Neural progenitor cell (in vitro differentiated cells): ENCODE data around the gene NSUN6. TPM values are rescaled to one million over a fixed set of nuclear protein-coding genes. Genes with fewer than 3 reads are reported as not detected.

Source experiments
- DNase-seq: peaks from one replicate; pipeline ENCODE4 v3.0.0-alpha.2; 2016; ENCODE audit warnings: low spot score
- H2AFZ ChIP-seq: fragments of 200-600 bp; sonication (generic); replicated peaks from 2 replicates; pipeline ENCODE4 v1.6.1; 2016; ENCODE audit warnings: antibody characterized with exemption
- H3F3A ChIP-seq: fragments of 200-600 bp; sonication (generic); 2 replicates; pipeline ENCODE4 v1.6.1; 2016; ENCODE audit warnings: antibody characterized with exemption, low read depth
- H3K27ac ChIP-seq: fragments of 200-600 bp; sonication (generic); 2 replicates; pipeline ENCODE4 v1.5.1; 2016; ENCODE audit warnings: mild to moderate bottlenecking
- H3K27me3 ChIP-seq: fragments of 200-600 bp; sonication (generic); 2 replicates; pipeline ENCODE4 v1.6.1; 2016; ENCODE audit warnings: mild to moderate bottlenecking, moderate library complexity
- H3K36me3 ChIP-seq: fragments of 200-600 bp; sonication (generic); 2 replicates; pipeline ENCODE4 v1.5.1; 2016
- H3K4me1 ChIP-seq: fragments of 200-600 bp; sonication (generic); 2 replicates; pipeline ENCODE4 v1.6.1; 2016; ENCODE audit warnings: mixed run types
- H3K4me2 ChIP-seq: fragments of 200-600 bp; sonication (generic); 2 replicates; pipeline ENCODE4 v1.6.1; 2016
- H3K4me3 ChIP-seq: fragments of 200-600 bp; sonication (generic); 2 replicates; pipeline ENCODE4 v1.5.1; 2016
- H3K79me2 ChIP-seq: fragments of 200-600 bp; sonication (generic); 2 replicates; pipeline ENCODE4 v1.6.1; 2016; ENCODE audit warnings: low read depth
- H3K9ac ChIP-seq: fragments of 200-600 bp; sonication (generic); 2 replicates; pipeline ENCODE4 v1.6.1; 2016
- H3K9me3 ChIP-seq: fragments of 200-600 bp; sonication (generic); 2 replicates; pipeline ENCODE4 v1.5.1; 2016; ENCODE audit warnings: low read depth
- H4K20me1 ChIP-seq: fragments of 200-600 bp; sonication (generic); 2 replicates; pipeline ENCODE4 v1.6.1; 2016; ENCODE audit warnings: low read depth
- H3K27ac Mint-ChIP-seq: 3 replicates; pipeline ENCODE4 v1.8.0; 2021; ENCODE audit warnings: mixed read lengths
- H3K27me3 Mint-ChIP-seq: 2 replicates; pipeline ENCODE4 v1.8.0; 2022; ENCODE audit warnings: low read depth, mild to moderate bottlenecking, inconsistent platforms, moderate library complexity, mixed read lengths; ENCODE audit not compliant: insufficient read depth
- H3K36me3 Mint-ChIP-seq: 3 replicates; pipeline ENCODE4 v1.8.0; 2021; ENCODE audit warnings: mixed read lengths
- H3K4me1 Mint-ChIP-seq: 3 replicates; pipeline ENCODE4 v1.8.0; 2021; ENCODE audit warnings: mixed read lengths
- H3K4me3 Mint-ChIP-seq: 3 replicates; pipeline ENCODE4 v1.8.0; 2021; ENCODE audit warnings: mild to moderate bottlenecking, moderate library complexity, mixed read lengths
- H3K9me3 Mint-ChIP-seq: 3 replicates; pipeline ENCODE4 v1.8.0; 2020; ENCODE audit warnings: mixed read lengths
- EZH2 ChIP-seq: fragments of 200-600 bp; sonication (generic); IDR thresholded peaks from 2 replicates; pipeline ENCODE4 v1.6.1; 2017; ENCODE audit warnings: antibody characterized with exemption, mild to moderate bottlenecking, moderate library complexity
- EZH2phosphoT487 ChIP-seq: fragments of 200-600 bp; sonication (generic); IDR thresholded peaks from 2 replicates; pipeline ENCODE4 v1.6.1; 2017; ENCODE audit warnings: antibody characterized with exemption
- total RNA-seq: library from RNA; depleted of rRNA; stranded (reverse); fragments of >200 nt; gene quantifications from 2 replicates; pipeline ENCODE4 v1.2.3, GENCODE V29; 2015; ENCODE audit warnings: low replicate concordance
- TF ChIP-seq, protein P1 (sequence below): fragments of 200-600 bp; sonication (generic); IDR thresholded peaks from 2 replicates; pipeline ENCODE4 v1.5.1; 2017; ENCODE audit warnings: antibody characterized with exemption, mild to moderate bottlenecking

Gene NSUN6
- total RNA-seq, 1 donor from 2014 or later: 21.9 TPM

- no peaks in the 10 kb centered on the region for H4K20me1 ChIP-seq
- DNase-seq: no peak
- H3K27me3 Mint-ChIP-seq: no peaks in the 10 kb centered on the region
- H3K27ac Mint-ChIP-seq: no peak overlapping the region
- H3K27ac ChIP-seq: no peak overlapping the region
- no peak overlapping the region for H3K4me2 ChIP-seq
- peaks cover 11% of the 10 kb centered on the region for H3K36me3 Mint-ChIP-seq
- H3K9ac ChIP-seq: no peak overlapping the region
- no peaks in the 10 kb centered on the region for H3K36me3 ChIP-seq
- H3K27me3 ChIP-seq: no peaks in the 10 kb centered on the region
- no peak overlapping the region for H3K4me3 ChIP-seq
- TF ChIP-seq EZH2: no peak
- no peak for TF ChIP-seq EZH2phosphoT487
- TF ChIP-seq, protein P1, sequence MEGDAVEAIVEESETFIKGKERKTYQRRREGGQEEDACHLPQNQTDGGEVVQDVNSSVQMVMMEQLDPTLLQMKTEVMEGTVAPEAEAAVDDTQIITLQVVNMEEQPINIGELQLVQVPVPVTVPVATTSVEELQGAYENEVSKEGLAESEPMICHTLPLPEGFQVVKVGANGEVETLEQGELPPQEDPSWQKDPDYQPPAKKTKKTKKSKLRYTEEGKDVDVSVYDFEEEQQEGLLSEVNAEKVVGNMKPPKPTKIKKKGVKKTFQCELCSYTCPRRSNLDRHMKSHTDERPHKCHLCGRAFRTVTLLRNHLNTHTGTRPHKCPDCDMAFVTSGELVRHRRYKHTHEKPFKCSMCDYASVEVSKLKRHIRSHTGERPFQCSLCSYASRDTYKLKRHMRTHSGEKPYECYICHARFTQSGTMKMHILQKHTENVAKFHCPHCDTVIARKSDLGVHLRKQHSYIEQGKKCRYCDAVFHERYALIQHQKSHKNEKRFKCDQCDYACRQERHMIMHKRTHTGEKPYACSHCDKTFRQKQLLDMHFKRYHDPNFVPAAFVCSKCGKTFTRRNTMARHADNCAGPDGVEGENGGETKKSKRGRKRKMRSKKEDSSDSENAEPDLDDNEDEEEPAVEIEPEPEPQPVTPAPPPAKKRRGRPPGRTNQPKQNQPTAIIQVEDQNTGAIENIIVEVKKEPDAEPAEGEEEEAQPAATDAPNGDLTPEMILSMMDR: no peak
- no peaks in the 10 kb centered on the region for H3K4me1 ChIP-seq
- H3K9me3 Mint-ChIP-seq: peaks cover 2% of the 10 kb centered on the region
- no peaks in the 10 kb centered on the region for H3K79me2 ChIP-seq
- H2AFZ ChIP-seq: no peak overlapping the region
- no peaks in the 10 kb centered on the region for H3K4me1 Mint-ChIP-seq
- H3K4me3 Mint-ChIP-seq: no peak overlapping the region
- H3K9me3 ChIP-seq: no peaks in the 10 kb centered on the region
- no peaks in the 10 kb centered on the region for H3F3A ChIP-seq
Observed at GRCh38 chr10:18532881-18533535, 118.4 kb downstream of the NSUN6 start.

DNA sequence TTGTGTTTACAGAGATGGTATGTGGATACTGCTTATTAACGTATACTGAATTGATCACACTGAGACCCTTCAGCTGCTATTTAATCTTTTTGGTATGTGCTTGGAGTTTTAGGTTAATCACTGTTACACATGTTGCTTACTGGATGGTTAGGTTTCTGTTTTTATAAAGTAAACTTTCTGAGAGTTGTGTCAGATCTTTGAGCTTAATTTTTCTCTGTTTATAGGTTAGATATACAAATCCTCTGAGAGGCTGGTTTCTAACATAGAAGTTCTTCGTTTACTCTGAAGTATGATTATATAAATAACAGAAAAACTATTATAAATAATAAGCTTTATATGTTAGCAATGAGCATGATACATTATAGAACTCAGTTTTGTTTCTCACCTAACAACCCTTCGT is 123.1 kb downstream of the NSUN6 start:
- H3K36me3 Mint-ChIP-seq: peaks cover 11% of the 10 kb centered on the region
- no peak overlapping the region for H3K27ac ChIP-seq

DNA sequence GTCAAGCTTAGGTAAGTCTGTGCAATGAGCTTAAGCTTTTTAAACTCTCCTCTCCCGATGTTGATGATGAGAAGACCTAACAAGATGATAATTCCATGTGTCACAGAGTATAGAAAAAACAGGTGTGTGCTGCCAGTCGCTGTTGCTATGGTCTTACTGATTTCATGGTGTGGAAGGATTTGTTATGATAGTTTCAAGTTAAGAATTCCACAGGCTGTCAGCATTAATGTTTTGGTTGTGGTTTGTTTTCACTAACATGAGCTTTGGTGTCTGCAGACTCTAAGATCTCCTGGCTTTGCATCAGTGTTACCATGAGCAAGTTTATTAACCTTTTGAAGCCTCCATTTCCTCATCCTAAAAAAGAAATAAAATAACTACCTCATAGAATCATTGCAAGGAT is 123.7 kb downstream of the NSUN6 start:
- no peak for DNase-seq
- TF ChIP-seq EZH2 (no peak), EZH2phosphoT487 (no peak)
- TF ChIP-seq, protein P1: no peak
- H2AFZ ChIP-seq: no peak overlapping the region
- H3K4me3 Mint-ChIP-seq: no peak overlapping the region
- H3K4me1 ChIP-seq: no peaks in the 10 kb centered on the region
- H3F3A ChIP-seq: no peaks in the 10 kb centered on the region
- H3K9me3 Mint-ChIP-seq: peaks cover 2% of the 10 kb centered on the region
- no peak overlapping the region for H3K4me2 ChIP-seq
- H3K27ac ChIP-seq: no peak overlapping the region
- H3K36me3 Mint-ChIP-seq: peaks cover 11% of the 10 kb centered on the region
- H3K27ac Mint-ChIP-seq: no peak overlapping the region
- no peak overlapping the region for H3K9ac ChIP-seq
- no peaks in the 10 kb centered on the region for H3K9me3 ChIP-seq
- no peaks in the 10 kb centered on the region for H4K20me1 ChIP-seq
- no peaks in the 10 kb centered on the region for H3K27me3 Mint-ChIP-seq
- no peaks in the 10 kb centered on the region for H3K79me2 ChIP-seq
- H3K36me3 ChIP-seq: no peaks in the 10 kb centered on the region
- no peak overlapping the region for H3K4me3 ChIP-seq
- H3K27me3 ChIP-seq: no peaks in the 10 kb centered on the region
- H3K4me1 Mint-ChIP-seq: peaks cover 7% of the 10 kb centered on the region

More for the DNA sequence above, 123.1 kb downstream of the NSUN6 start:
- Mint-ChIP-seq H3K27ac (no peak overlapping the region), H3K4me1 (peaks cover 7% of the 10 kb centered on the region), H3K9me3 (peaks cover 2% of the 10 kb centered on the region), H3K4me3 (no peak overlapping the region), H3K27me3 (no peaks in the 10 kb centered on the region)
- Histone ChIP-seq H3K4me1 (no peaks in the 10 kb centered on the region), H3F3A (no peaks in the 10 kb centered on the region), H3K9me3 (no peaks in the 10 kb centered on the region), H3K27me3 (no peaks in the 10 kb centered on the region), H3K36me3 (no peaks in the 10 kb centered on the region), H2AFZ (no peak overlapping the region), H3K4me2 (no peak overlapping the region), H3K9ac (no peak overlapping the region), H4K20me1 (no peaks in the 10 kb centered on the region), H3K79me2 (no peaks in the 10 kb centered on the region), H3K4me3 (no peak overlapping the region)
- TF ChIP-seq EZH2phosphoT487: no peak
- TF ChIP-seq, protein P1: no peak
- no peak for TF ChIP-seq EZH2
- DNase-seq: no peak
